Activated T-helper 1 cell treated with anti-CD3 and anti-CD28 coated beads, Interleukin-2, amount 50 U/mL, for 16 hours (primary cell): ENCODE data around the gene CYP2W1.

Source experiments
- DNase-seq, 2 donors: peaks; one replicate each; pipeline ENCODE4 v3.0.0-alpha.2; 2020; ENCODE audit warnings: low read depth in 1 of 2, low spot score in 1 of 2

Gene CYP2W1

GRCh38 chr7:1013581-1013980 lies 30.6 kb downstream of the CYP2W1 start:
- DNase-seq = no peak

- no peak for DNase-seq
Observed at GRCh38 chr7:1014681-1015080, 31.7 kb downstream of the CYP2W1 start.

DNA sequence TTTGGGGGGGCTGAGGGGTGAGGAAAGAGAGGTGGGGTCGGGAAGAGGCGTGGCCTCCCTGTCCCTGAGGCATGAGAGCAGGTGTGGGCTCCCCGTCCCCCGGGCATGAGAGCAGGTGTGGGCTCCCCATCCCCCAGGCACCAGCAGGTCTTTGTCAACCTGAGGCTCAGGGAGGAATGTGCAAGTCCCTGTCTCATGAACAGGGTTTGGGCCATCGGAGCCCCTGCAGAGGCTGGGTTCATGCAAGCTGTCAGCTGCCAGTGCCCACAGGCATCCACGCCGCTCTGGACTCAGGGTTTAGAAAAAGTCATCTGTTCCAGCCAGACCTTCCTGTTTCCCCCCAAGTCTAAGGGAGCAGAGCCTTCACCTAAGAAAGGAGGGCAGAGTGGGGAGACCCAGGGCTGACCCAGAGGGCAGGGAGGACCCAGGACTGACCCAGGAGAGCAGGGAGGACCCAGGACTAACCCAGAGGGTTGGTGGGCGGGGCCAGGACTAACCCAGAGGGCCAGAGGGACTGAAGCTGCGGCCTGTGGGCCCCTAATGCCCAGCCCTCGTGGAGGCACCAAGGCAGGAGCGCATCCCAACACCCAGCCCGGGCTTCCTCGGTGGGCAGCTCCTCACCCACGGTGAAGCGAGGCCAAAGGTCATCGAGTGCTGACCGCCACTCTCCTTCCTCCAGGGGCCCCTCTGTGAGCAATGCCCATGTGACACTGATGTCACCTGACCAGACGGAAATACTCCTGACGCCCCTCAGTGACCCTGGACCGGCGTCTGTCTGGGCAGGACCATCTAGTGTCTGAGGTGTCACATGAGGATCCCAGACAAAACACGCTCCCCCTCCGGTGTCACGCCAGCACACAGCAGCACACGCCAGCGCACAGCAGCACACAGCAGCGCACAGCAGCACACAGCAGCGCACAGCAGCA lies 32.5 kb downstream of the CYP2W1 start:
- DNase-seq = no peak

DNA sequence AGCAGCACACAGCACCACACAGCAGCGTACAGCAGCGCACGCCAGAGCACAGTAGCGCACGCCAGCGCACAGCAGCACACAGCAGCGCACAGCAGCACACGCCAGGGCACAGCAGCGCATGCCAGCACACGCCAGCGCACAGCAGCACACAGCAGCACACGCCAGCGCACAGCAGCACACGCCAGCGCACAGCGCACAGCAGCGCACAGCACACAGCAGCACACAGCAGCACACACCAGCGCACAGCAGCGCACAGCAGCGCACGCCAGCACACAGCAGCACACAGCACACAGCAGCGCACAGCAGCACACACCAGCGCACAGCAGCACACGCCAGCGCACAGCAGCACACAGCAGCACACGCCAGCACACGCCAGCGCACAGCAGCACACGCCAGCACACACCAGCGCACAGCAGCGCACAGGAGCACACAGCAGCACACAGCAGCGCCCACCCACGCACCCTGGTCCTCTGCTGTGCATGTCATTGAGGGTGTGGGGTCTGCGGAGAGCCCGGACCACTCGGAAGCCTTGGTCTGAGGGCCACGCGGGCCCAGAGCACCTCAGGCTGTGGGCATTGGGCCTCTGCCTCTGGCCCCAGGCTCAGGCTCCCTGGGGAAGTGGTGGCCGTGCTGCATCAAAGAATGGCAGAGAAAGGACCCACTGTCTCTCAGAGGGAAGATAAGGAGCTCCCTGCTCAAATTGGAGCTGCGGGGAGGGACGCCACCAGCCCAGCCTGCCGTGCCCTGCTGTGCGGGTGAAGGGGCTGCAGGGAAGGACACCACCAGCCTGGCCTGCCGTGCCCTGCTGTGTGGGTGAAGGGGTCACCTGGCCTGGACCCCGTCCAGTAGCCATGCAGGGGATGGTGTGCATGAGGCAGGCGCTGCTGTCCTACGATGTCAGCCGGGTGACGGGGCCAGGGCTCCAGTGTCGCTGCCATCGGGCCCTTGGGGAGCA lies 33.9 kb downstream of the CYP2W1 start:
- DNase-seq = no peak

- DNase-seq = no peak
Observed at GRCh38 chr7:1017586-1018333, 34.8 kb downstream of the CYP2W1 start.

GRCh38 chr7:1018334-1018695 lies 35.3 kb downstream of the CYP2W1 start:
- DNase-seq = no peak

- no peak for DNase-seq
Observed at GRCh38 chr7:1019255-1019785, 36.3 kb downstream of the CYP2W1 start.

- no peak for DNase-seq
Observed at GRCh38 chr7:1019789-1020610, 37.0 kb downstream of the CYP2W1 start.

- no peak for DNase-seq
Observed at GRCh38 chr7:1020849-1021251, 37.9 kb downstream of the CYP2W1 start.

- DNase-seq = no peak
Observed at GRCh38 chr7:1021366-1021765, 38.4 kb downstream of the CYP2W1 start.

GRCh38 chr7:1021931-1022330 lies 39.0 kb downstream of the CYP2W1 start:
- no peak for DNase-seq

DNA sequence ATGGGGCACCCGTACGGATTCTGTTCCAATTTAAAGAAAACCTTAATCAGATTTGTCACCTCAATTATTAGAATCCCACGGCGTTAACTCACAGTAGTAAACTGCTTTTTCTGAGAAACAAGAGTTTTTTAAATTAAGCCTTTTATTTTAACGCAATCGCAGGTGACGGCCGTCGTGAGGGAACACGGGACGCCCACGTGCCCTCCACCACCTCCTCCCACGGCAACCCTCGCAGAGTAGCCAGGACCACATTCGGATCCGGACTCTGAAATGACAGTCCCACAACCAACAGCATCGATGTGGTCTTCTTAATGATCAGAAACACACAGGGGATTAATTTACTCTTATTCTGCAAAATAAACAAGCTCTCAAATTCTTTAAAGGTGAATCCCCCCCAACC lies 39.4 kb downstream of the CYP2W1 start:
- no peak for DNase-seq

DNA sequence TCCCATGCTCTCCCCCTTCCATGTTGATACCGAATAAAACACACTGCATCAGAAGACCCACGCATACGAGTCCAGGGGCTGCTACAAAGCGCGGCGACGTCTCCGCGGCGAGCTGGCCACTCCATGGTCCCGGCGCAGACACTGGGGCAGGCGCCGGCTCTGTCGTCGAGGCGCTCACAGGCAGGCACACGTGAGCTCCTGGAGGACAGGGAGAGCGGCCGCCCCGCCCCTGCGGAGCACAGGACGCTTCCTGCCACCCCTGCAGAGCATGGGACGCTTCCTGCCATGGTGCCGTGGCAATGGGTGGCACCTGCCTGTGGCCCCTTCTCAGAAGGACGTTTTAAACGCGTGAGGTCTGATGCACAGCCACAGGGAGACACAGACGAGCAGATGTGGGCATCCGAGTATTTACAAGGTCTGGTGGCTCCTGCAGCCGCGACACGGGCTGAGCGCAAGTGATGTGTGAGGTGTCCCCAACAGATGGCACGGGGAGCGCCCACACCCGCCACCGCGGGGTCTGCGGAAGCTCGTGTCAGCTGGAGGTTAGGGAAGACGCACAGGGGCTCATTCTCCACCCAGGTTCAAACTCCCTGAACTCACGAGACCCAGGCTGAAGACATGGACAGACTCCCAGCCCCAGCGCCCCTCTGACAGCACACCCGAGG lies 40.0 kb downstream of the CYP2W1 start:
- no peak for DNase-seq

GRCh38 chr7:1024331-1024841 lies 41.4 kb downstream of the CYP2W1 start:
- no peak for DNase-seq

GRCh38 chr7:1024876-1025742 lies 42.1 kb downstream of the CYP2W1 start:
- no peak for DNase-seq

GRCh38 chr7:1025743-1026581 lies 43.0 kb downstream of the CYP2W1 start:
- no peak for DNase-seq

DNA sequence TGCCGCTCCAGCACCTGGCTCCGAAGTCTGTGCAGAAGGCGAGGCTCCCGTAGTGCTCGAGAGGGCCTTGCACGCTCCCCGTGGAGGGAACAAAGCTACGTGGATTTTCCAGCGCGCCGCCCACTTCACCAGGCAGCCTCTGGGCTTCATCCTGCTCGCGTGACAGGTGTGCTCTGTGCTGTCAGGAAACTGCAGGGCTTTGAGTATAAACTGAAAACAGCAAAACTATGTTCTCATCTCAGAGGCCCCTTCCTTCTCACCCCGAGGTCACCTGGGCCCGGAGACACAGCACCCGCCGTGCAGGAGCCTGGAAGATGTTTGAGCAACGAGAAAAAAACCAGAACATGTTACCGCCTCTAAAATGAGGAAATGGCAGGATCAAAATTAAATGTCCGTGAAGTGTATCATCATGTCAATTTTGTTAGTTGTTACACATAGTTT lies 43.8 kb downstream of the CYP2W1 start:
- DNase-seq = no peak
